Heart left ventricle (tissue), 13 donors: Measurements from ENCODE around the gene KCNMB3.

Experiments
- CTCF ChIP-seq, 12 donors: fragments of 200-600 bp; sonication (generic) in 4 of 12; IDR thresholded peaks; one replicate each; pipeline versions ENCODE4 v1.5.0 to v1.8.0; 2018 to 2022; ENCODE audit warnings: antibody characterized with exemption in 12 of 12, mild to moderate bottlenecking in 5 of 12
- POLR2A ChIP-seq, 2 donors: fragments of 450-650 bp; IDR thresholded peaks; one replicate each; pipeline ENCODE4 v1.6.1; 2017; ENCODE audit warnings: antibody characterized with exemption in 2 of 2, mild to moderate bottlenecking in 2 of 2, moderate library complexity in 2 of 2
- donor health status: ischemic (EF 13 %, LVEDD 7.1; RV severe dilation, severe dysfunction).
- donor health status: DM: no; HTN: yes; CAD: no.
- donor health status: DM: no; HTN: no; CAD: no.
- donor health status: ischemic (EF 25% LVEDD 6.9; RV normal size, moderate dysfunction).
- donor health status: ischemic (EF 25% LVEDD 5.7; RV mildly dilated, moderate dysfunction).
- donor health status: ischemic (EF 35%, LVEDD 5.7; RV mildly dilated, moderate dysfunction).
- donor health status: nonischemic (EF 11% LVEDD 7.7; RV severe dilation, severe dysfunction).
- donor health status: DM: yes; HTN: yes; CAD: no.
- donor health status: PGD.
- donor health status: ischemic (EF 29% LVEDD 5.4; RV normal size, mild dysfunction).
- donor health status: nonischemic (EF 23%, LVEDD 6.1; RV moderate dilation, normal function).

GRCh38 chr3:179194931-179195330, 56.0 kb downstream of the KCNMB3 start:
- TF ChIP-seq CTCF (IDR thresholded peaks at IDR 0.05) (no peak), POLR2A (IDR thresholded peaks at IDR 0.05) (no peak)
